GM12874 (cell line): ENCODE measurements around the gene BCL7B.

Experiments
- CTCF ChIP-seq: IDR thresholded peaks from 2 replicates; pipeline ENCODE4 v1.5.1; 2011; ENCODE audit warnings: low read depth, mild to moderate bottlenecking, control low read depth, low read length, moderate library complexity; ENCODE audit not compliant: insufficient read depth

The BCL7B gene

GRCh38 chr7:73489976-73490375 lies 67.5 kb downstream of the BCL7B start:
- TF ChIP-seq CTCF = no peak

- TF ChIP-seq CTCF = no peak
Observed at GRCh38 chr7:73487486-73487885, 70.0 kb downstream of the BCL7B start.
